Left renal cortex interstitium (tissue), 4 donors: ENCODE measurements around the gene CCNT1. TPM values are rescaled to one million over a fixed set of nuclear protein-coding genes. Genes with fewer than 3 reads are reported as not detected.
"Not testable (repeated sequence)": the region's sequence is repeated elsewhere in the genome, so short reads cannot be mapped to it uniquely, and the experiment has no call there.

Source experiments
- DNase-seq, 4 donors: peaks; one replicate each; pipeline ENCODE4 v3.0.0-alpha.2; 2013; ENCODE audit warnings: low read depth in 4 of 4, low spot score in 2 of 4, missing footprints in 1 of 4
- polyA plus RNA-seq, 4 donors: library from polyadenylated mRNA; unstranded; fragments of 120-200 nt; gene quantifications; one replicate each; pipeline ENCODE4 v1.2.1, GENCODE V29; 2013; ENCODE audit not compliant: insufficient read length in 4 of 4

Gene CCNT1
- polyA plus RNA-seq = 10 to 100 TPM; 25.3 to 35.6 (median 31.1) TPM

- DNase-seq = peak; percentile 96 to 99 (median 99)
These were observed at the start of gene CCNT1 for GRCh38 chr12:48716493-48717251. CCNT1 (minus strand) TSS chr12:48716707; CDS start chr12:48716675, 32 bp downstream.

GRCh38 chr12:48765753-48766162 lies 49.3 kb upstream of the CCNT1 start:
- DNase-seq = no peak

- DNase-seq = no peak
These were observed 48.0 kb upstream of the CCNT1 start for GRCh38 chr12:48764521-48764920.

GRCh38 chr12:48758737-48759136 lies 42.2 kb upstream of the CCNT1 start:
- DNase-seq = no peak

- no peak for DNase-seq
These were observed 41.7 kb upstream of the CCNT1 start for GRCh38 chr12:48758186-48758585.

- no peak for DNase-seq
These were observed 34.4 kb upstream of the CCNT1 start for GRCh38 chr12:48750769-48751356.

GRCh38 chr12:48750215-48750614 lies 33.7 kb upstream of the CCNT1 start:
- no peak for DNase-seq

GRCh38 chr12:48744251-48745008 lies 27.9 kb upstream of the CCNT1 start:
- no peak for DNase-seq

- DNase-seq = no peak
These were observed 23.2 kb upstream of the CCNT1 start for GRCh38 chr12:48739618-48740269.

- DNase-seq = no peak
These were observed 19.9 kb upstream of the CCNT1 start for GRCh38 chr12:48736456-48736855.

GRCh38 chr12:48728807-48729206 lies 12.3 kb upstream of the CCNT1 start:
- no peak for DNase-seq

- DNase-seq = not testable (repeated sequence)
These were observed 4.2 kb upstream of the CCNT1 start for GRCh38 chr12:48720737-48721136.

- DNase-seq = not testable (repeated sequence)
These were observed 3.7 kb upstream of the CCNT1 start for GRCh38 chr12:48720171-48720570.

- DNase-seq = not testable (repeated sequence)
These were observed 2.5 kb upstream of the CCNT1 start for GRCh38 chr12:48719002-48719401.

GRCh38 chr12:48717252-48717695 lies 767 bp upstream of the CCNT1 start:
- DNase-seq = peak in 1 of 4 donors; percentile 23

- DNase-seq = no peak
These were observed 377 bp downstream of the CCNT1 start for GRCh38 chr12:48716168-48716492.

GRCh38 chr12:48712209-48712608 lies 4.3 kb downstream of the CCNT1 start:
- DNase-seq = no peak

- not testable (repeated sequence) for DNase-seq
These were observed 17.7 kb downstream of the CCNT1 start for GRCh38 chr12:48698822-48699221.

- DNase-seq = no peak
These were observed 19.9 kb downstream of the CCNT1 start for GRCh38 chr12:48696626-48697025.

- DNase-seq = no peak
These were observed 20.6 kb downstream of the CCNT1 start for GRCh38 chr12:48695859-48696258.

- no peak for DNase-seq
These were observed 22.5 kb downstream of the CCNT1 start for GRCh38 chr12:48694038-48694437.
